ENCODE results near the gene TXNDC16.

GRCh38 chr14:52457411-52457810 lies 94.9 kb downstream of the TXNDC16 start:
- TF ChIP-seq, protein P1, sequence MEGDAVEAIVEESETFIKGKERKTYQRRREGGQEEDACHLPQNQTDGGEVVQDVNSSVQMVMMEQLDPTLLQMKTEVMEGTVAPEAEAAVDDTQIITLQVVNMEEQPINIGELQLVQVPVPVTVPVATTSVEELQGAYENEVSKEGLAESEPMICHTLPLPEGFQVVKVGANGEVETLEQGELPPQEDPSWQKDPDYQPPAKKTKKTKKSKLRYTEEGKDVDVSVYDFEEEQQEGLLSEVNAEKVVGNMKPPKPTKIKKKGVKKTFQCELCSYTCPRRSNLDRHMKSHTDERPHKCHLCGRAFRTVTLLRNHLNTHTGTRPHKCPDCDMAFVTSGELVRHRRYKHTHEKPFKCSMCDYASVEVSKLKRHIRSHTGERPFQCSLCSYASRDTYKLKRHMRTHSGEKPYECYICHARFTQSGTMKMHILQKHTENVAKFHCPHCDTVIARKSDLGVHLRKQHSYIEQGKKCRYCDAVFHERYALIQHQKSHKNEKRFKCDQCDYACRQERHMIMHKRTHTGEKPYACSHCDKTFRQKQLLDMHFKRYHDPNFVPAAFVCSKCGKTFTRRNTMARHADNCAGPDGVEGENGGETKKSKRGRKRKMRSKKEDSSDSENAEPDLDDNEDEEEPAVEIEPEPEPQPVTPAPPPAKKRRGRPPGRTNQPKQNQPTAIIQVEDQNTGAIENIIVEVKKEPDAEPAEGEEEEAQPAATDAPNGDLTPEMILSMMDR (IDR thresholded peaks at IDR 0.05 in 4 of 5, conservative IDR thresholded peaks at IDR 0.05 in 1 of 5), result no peak
- TF ChIP-seq POLR2A (IDR thresholded peaks at IDR 0.05), result no peak
